PC-3 (cell line): ENCODE data around the gene TMED7.
"Not testable (repeated sequence)": the region's sequence is repeated elsewhere in the genome, so short reads cannot be mapped to it uniquely, and the experiment has no call there.

Source experiments
- CTCF ChIP-seq: fragments of 300-600 bp; sonication (generic); conservative IDR thresholded peaks from 2 replicates; pipeline ENCODE4 v1.5.1; 2017; ENCODE audit warnings: antibody characterized with exemption, low read depth, mild to moderate bottlenecking, low read length
- EZH2 ChIP-seq: fragments of 300-600 bp; sonication (generic); IDR thresholded peaks from one replicate; pipeline ENCODE4 v1.6.1; 2017; ENCODE audit warnings: antibody characterized with exemption, mild to moderate bottlenecking, low read length; ENCODE audit not compliant: unreplicated experiment

GRCh38 chr5:115645386-115645785, 19.6 kb upstream of the TMED7 start:
- TF ChIP-seq CTCF, EZH2: not testable (repeated sequence)
